HCT116 (cell line): ENCODE results near the gene PANK3. TPM values are rescaled to one million over a fixed set of nuclear protein-coding genes. Genes with fewer than 3 reads are reported as not detected.

ENCODE experiments used
- ATAC-seq: fragments of 200-7000 bp; cut with Tn5 transposase; 2 replicates; pipeline ENCODE4 v1.9.1; 2020; ENCODE audit warnings: mild to moderate bottlenecking, moderate library complexity
- BruUV-seq: library from RNA; stranded (reverse); fragments of 400-500 nt; replicated peaks from 2 replicates; lab custom pipeline; 2021; lab: Mats Ljungman, UMichigan
- CTCF ChIA-PET: fragments of 300-600 bp; sonication (Branson Sonifier 250); formaldehyde crosslinking; loops from one replicate; lab custom pipeline; 2021; ENCODE audit warnings: antibody characterized with exemption; lab: Charles Lee
- POLR2A ChIA-PET: fragments of 300-600, 350-600 bp; sonication (Branson Sonifier 250); formaldehyde crosslinking; loops from one replicate; lab custom pipeline; 2021; ENCODE audit warnings: antibody characterized with exemption; lab: Charles Lee
- RAD21 ChIA-PET, 2 experiments: fragments of 300-600 bp; sonication (Branson Sonifier 250); formaldehyde crosslinking; loops; one replicate each; lab custom pipeline; 2023; ENCODE audit warnings: low total read pairs in 2 of 2; ENCODE audit not compliant: uncharacterized antibody in 2 of 2, unreplicated experiment in 2 of 2, low non-redundant PET in 1 of 2; lab: Charles Lee
- DNase-seq: peaks from one replicate; pipeline ENCODE4 v3.0.0-alpha.2; 2010; ENCODE audit warnings: low read depth, low spot score
- H2AFZ ChIP-seq: fragments of 200-600 bp; shearing (Covaris generic), sonication (generic); 2 replicates; pipeline ENCODE4 v1.6.1; 2017; ENCODE audit warnings: low read depth, mixed run types, mixed read lengths, antibody characterized with exemption, low read length; ENCODE audit not compliant: poor library complexity, severe bottlenecking
- H3K27ac ChIP-seq: 2 replicates; pipeline ENCODE4 v1.5.1; 2012; ENCODE audit warnings: low read depth, low read length
- H3K27me3 ChIP-seq: fragments of 200-600 bp; sonication (generic); 2 replicates; pipeline ENCODE4 v1.6.1; 2016; ENCODE audit warnings: mixed run types, low read length, mixed read lengths; ENCODE audit not compliant: insufficient read depth
- H3K36me3 ChIP-seq, 2 experiments: fragments of 200-500 bp in 1 of 2; fragments of 200-600 bp in 1 of 2; sonication (Bioruptor generic) in 1 of 2; sonication (generic) in 1 of 2; 2 replicates each; pipeline versions ENCODE4 v1.5.1 to v1.6.1; 2014 to 2016; ENCODE audit warnings: low read length in 2 of 2, inconsistent platforms in 1 of 2, mixed read lengths in 1 of 2, mixed run types in 1 of 2; ENCODE audit not compliant: insufficient read depth in 2 of 2, control insufficient read depth in 1 of 2
- H3K4me1 ChIP-seq, 2 experiments: fragments of 200-600 bp in 1 of 2; sonication (generic) in 1 of 2; 2 replicates each; pipeline versions ENCODE4 v1.5.1 to v1.6.1; 2012 to 2017; ENCODE audit warnings: low read length in 2 of 2, inconsistent platforms in 1 of 2, mild to moderate bottlenecking in 1 of 2, mixed read lengths in 1 of 2, mixed run types in 1 of 2, moderate library complexity in 1 of 2; ENCODE audit not compliant: insufficient read depth in 2 of 2, control insufficient read depth in 1 of 2
- H3K4me2 ChIP-seq: fragments of 200-600 bp; sonication (generic); 2 replicates; pipeline ENCODE4 v1.6.1; 2017; ENCODE audit warnings: mixed run types, low read length, mixed read lengths
- H3K4me3 ChIP-seq, 2 experiments: fragments of 200-600 bp in 1 of 2; sonication (generic) in 1 of 2; replicated peaks in 1 of 2; 2 replicates each; pipeline ENCODE4 v1.5.1; 2011 to 2016; ENCODE audit warnings: low read length in 2 of 2, control low read depth in 1 of 2, low read depth in 1 of 2, mild to moderate bottlenecking in 1 of 2, mixed read lengths in 1 of 2, mixed run types in 1 of 2
- H3K79me2 ChIP-seq: fragments of 200-600 bp; sonication (generic); 2 replicates; pipeline ENCODE4 v1.6.1; 2017; ENCODE audit warnings: mild to moderate bottlenecking, mixed run types, low read length, moderate library complexity, mixed read lengths; ENCODE audit not compliant: insufficient read depth
- H3K9ac ChIP-seq: fragments of 200-600 bp; sonication (generic); 2 replicates; pipeline ENCODE4 v1.6.1; 2016; ENCODE audit warnings: low read length, mixed read lengths
- H3K9me2 ChIP-seq: fragments of 200-600 bp; sonication (generic), shearing (Covaris generic); 2 replicates; pipeline ENCODE4 v1.6.1; 2017; ENCODE audit warnings: mixed run types, mild to moderate bottlenecking, moderate library complexity; ENCODE audit not compliant: insufficient read depth
- H3K9me3 ChIP-seq, 2 experiments: fragments of 200-500 bp in 1 of 2; fragments of 200-600 bp in 1 of 2; sonication (Bioruptor generic) in 1 of 2; sonication (generic) in 1 of 2; 2 replicates each; pipeline ENCODE4 v1.6.1; 2014 to 2017; ENCODE audit warnings: low read length in 2 of 2, mixed read lengths in 2 of 2, inconsistent platforms in 1 of 2, low read depth in 1 of 2, mild to moderate bottlenecking in 1 of 2, mixed run types in 1 of 2, moderate library complexity in 1 of 2; ENCODE audit not compliant: control insufficient read depth in 1 of 2, insufficient read depth in 1 of 2
- H4K20me1 ChIP-seq: fragments of 200-600 bp; sonication (generic), shearing (Covaris generic); 2 replicates; pipeline ENCODE4 v1.6.1; 2017; ENCODE audit warnings: mixed run types, mild to moderate bottlenecking, moderate library complexity; ENCODE audit not compliant: insufficient read depth
- ATF3 ChIP-seq: IDR thresholded peaks from 2 replicates; pipeline ENCODE4 v1.6.1; 2012
- CEBPB ChIP-seq: IDR thresholded peaks from 2 replicates; pipeline ENCODE4 v1.6.1; 2012; ENCODE audit warnings: low read depth
- FOSL1 ChIP-seq: IDR thresholded peaks from 2 replicates; pipeline ENCODE4 v1.6.1; 2012; ENCODE audit warnings: low read depth
- JUND ChIP-seq: IDR thresholded peaks from 2 replicates; pipeline ENCODE4 v1.6.1; 2012
- POLR2A ChIP-seq: IDR thresholded peaks from 2 replicates; pipeline ENCODE4 v1.7.0; 2011; ENCODE audit warnings: borderline replicate concordance; ENCODE audit not compliant: insufficient read depth, insufficient read length; ENCODE audit errors: extremely low read depth
- RAD21 ChIP-seq: IDR thresholded peaks from 2 replicates; pipeline ENCODE4 v1.6.1; 2012; ENCODE audit warnings: low read depth, mild to moderate bottlenecking
- SRF ChIP-seq: IDR thresholded peaks from 2 replicates; pipeline ENCODE4 v1.6.1; 2012; ENCODE audit warnings: low read depth
- TCF7L2 ChIP-seq: IDR thresholded peaks from 2 replicates; pipeline ENCODE4 v1.7.0; 2011; ENCODE audit warnings: borderline replicate concordance, inconsistent platforms; ENCODE audit not compliant: insufficient read depth, insufficient read length; ENCODE audit errors: extremely low read depth
- YY1 ChIP-seq: IDR thresholded peaks from 2 replicates; pipeline ENCODE4 v1.6.1; 2011; ENCODE audit warnings: low read length, low read depth, moderate library complexity, mild to moderate bottlenecking; ENCODE audit not compliant: insufficient replicate concordance; ENCODE audit errors: extremely low read depth
- ZBTB33 ChIP-seq: IDR thresholded peaks from 2 replicates; pipeline ENCODE4 v1.6.1; 2011; ENCODE audit warnings: mild to moderate bottlenecking, low read length, moderate library complexity; ENCODE audit not compliant: insufficient replicate concordance; ENCODE audit errors: extremely low read depth
- ZFX ChIP-seq: fragments of 450-650 bp; IDR thresholded peaks from 2 replicates; pipeline ENCODE4 v1.6.1; 2017
- ZNF274 ChIP-seq: fragments of 200-500 bp; sonication (Bioruptor generic); IDR thresholded peaks from 2 replicates; pipeline ENCODE4 v1.6.1; 2014; ENCODE audit warnings: mild to moderate bottlenecking, low read depth, low read length, inconsistent platforms
- intact Hi-C: fragments of 100-400 bp; cut with micrococcal nuclease; formaldehyde crosslinking; loops from 2 replicates; pipeline ENCODE4 v1.10.0; 2022
- total RNA-seq: library from RNA; stranded (reverse); gene quantifications from one replicate; pipeline ENCODE4 v1.2.1, GENCODE V29; 2021; ENCODE audit not compliant: unreplicated experiment
- TF ChIP-seq, protein P1 (sequence below): IDR thresholded peaks from 2 replicates; pipeline ENCODE4 v1.6.1; 2012

The PANK3 gene
- total RNA-seq, 1 experiment from 2014 or later: 56.5 TPM

- no peaks in the 10 kb centered on the region for H3K9me3 ChIP-seq
- H4K20me1 ChIP-seq: no peaks in the 10 kb centered on the region
- no peak overlapping the region for H2AFZ ChIP-seq
- H3K4me3 ChIP-seq: no peak overlapping the region
- H3K9me2 ChIP-seq: no peaks in the 10 kb centered on the region
- TF ChIP-seq ZNF274 (no peak), YY1 (no peak), ATF3 (no peak), POLR2A (no peak), TCF7L2 (no peak), ZFX (no peak), RAD21 (no peak), JUND (no peak), ZBTB33 (no peak), FOSL1 (no peak), CEBPB (no peak), SRF (no peak)
- TF ChIP-seq, protein P1, sequence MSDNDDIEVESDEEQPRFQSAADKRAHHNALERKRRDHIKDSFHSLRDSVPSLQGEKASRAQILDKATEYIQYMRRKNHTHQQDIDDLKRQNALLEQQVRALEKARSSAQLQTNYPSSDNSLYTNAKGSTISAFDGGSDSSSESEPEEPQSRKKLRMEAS: no peak
- TF ChIP-seq, all 23 proteins: peak for 0
- BruUV-seq: no TSS peak
- H3K9ac ChIP-seq: no peak overlapping the region
- H3K4me1 ChIP-seq: peaks cover 0 to 11% of the 10 kb centered on the region in 2 experiments; a peak in 1 of 4 replicates
- intact Hi-C loops: no loop called here
- ATAC-seq: no peak
- DNase-seq: no peak
- ChIA-PET RAD21 (no interaction called here), POLR2A (no interaction called here), CTCF (no interaction called here)
- no peak overlapping the region for H3K27ac ChIP-seq
- no peaks in the 10 kb centered on the region for H3K79me2 ChIP-seq
- no peak overlapping the region for H3K4me2 ChIP-seq
- H3K27me3 ChIP-seq: 0 out of 2 replicates have a peak, but pooled peaks cover 3% of the 10 kb centered on the region
- no peaks in the 10 kb centered on the region for H3K36me3 ChIP-seq
Measured at GRCh38 chr5:168612123-168612522, 33.0 kb upstream of the PANK3 start.
